HEK293 (cell line): ENCODE results near the gene SUSD4.

Source experiments
- ZNF274 ChIP-seq, 2 experiments: fragments of 200-500 bp in 1 of 2; fragments of 450-650 bp in 1 of 2; sonication (Bioruptor generic) in 1 of 2; formaldehyde crosslinking in 1 of 2; IDR thresholded peaks; 2 replicates each; pipeline versions ENCODE4 v1.5.1 to v1.6.1; 2014 to 2016; ENCODE audit warnings: borderline replicate concordance in 1 of 2, inconsistent platforms in 1 of 2, low read length in 1 of 2, missing biosample characterization in 1 of 2, missing genetic modification characterization in 1 of 2
- ZNF670 ChIP-seq: fragments of 450-650 bp; formaldehyde crosslinking; IDR thresholded peaks from 2 replicates; pipeline ENCODE4 v1.5.1; 2016; ENCODE audit warnings: missing biosample characterization, missing genetic modification characterization, low read depth
- TF ChIP-seq, protein P1 (sequence below): fragments of 450-650 bp; formaldehyde crosslinking; IDR thresholded peaks from 2 replicates; pipeline ENCODE4 v1.5.1; 2016; ENCODE audit warnings: missing biosample characterization, missing genetic modification characterization

DNA sequence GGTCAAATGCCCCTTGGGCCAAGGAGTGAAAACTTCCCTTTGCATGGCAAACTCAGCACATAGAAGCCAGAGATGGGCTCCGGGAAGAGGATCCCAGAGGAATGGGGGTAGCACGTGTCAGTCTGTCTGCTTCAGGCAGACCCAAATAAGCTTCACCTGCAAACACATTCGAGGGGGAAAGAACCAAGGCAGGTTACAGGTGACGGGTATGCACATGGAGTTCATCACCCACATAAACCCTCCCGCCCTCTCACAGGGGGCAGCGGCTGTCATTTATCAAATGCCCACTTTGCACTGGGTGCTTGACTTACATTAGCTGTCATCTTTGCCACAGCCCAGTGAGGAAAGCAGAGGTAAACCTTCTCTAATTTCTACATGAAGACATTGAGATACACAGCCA lies 147.9 kb downstream of the SUSD4 start:
- TF ChIP-seq ZNF670 (no peak), ZNF274 (IDR thresholded peaks at IDR 0.05; ENCODE audit: low read length) (no peak), ZNF274 (tag by site-specific recombination; IDR thresholded peaks at IDR 0.05; ENCODE audit: borderline replicate concordance) (no peak)
- TF ChIP-seq, protein P1, sequence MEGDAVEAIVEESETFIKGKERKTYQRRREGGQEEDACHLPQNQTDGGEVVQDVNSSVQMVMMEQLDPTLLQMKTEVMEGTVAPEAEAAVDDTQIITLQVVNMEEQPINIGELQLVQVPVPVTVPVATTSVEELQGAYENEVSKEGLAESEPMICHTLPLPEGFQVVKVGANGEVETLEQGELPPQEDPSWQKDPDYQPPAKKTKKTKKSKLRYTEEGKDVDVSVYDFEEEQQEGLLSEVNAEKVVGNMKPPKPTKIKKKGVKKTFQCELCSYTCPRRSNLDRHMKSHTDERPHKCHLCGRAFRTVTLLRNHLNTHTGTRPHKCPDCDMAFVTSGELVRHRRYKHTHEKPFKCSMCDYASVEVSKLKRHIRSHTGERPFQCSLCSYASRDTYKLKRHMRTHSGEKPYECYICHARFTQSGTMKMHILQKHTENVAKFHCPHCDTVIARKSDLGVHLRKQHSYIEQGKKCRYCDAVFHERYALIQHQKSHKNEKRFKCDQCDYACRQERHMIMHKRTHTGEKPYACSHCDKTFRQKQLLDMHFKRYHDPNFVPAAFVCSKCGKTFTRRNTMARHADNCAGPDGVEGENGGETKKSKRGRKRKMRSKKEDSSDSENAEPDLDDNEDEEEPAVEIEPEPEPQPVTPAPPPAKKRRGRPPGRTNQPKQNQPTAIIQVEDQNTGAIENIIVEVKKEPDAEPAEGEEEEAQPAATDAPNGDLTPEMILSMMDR = no peak
